OCI-LY7 (cell line): ENCODE data around the gene CHRDL1. TPM values are rescaled to one million over a fixed set of nuclear protein-coding genes. Genes with fewer than 3 reads are reported as not detected.

Experiments used
- BruUV-seq: library from RNA; stranded (reverse); fragments of 400-500 nt; replicated peaks from 2 replicates; lab custom pipeline; 2021; lab: Mats Ljungman, UMichigan
- CTCF ChIA-PET: fragments of 300-600 bp; sonication (Branson Sonifier 250); formaldehyde crosslinking; loops from one replicate; lab custom pipeline; 2022; ENCODE audit warnings: antibody characterized with exemption; ENCODE audit not compliant: unreplicated experiment; lab: Charles Lee
- POLR2A ChIA-PET: fragments of 300-600 bp; sonication (Branson Sonifier 250); formaldehyde crosslinking; loops from one replicate; lab custom pipeline; 2022; ENCODE audit warnings: antibody characterized with exemption; lab: Charles Lee
- DNase-seq: peaks from one replicate; pipeline ENCODE4 v3.0.0-alpha.2; 2015; ENCODE audit warnings: low spot score
- H2AFZ ChIP-seq: fragments of 200-600 bp; sonication (generic), shearing (Covaris generic); 2 replicates; pipeline ENCODE4 v1.6.1; 2014; ENCODE audit warnings: mild to moderate bottlenecking, antibody characterized with exemption, low read length, moderate library complexity
- H3K27ac ChIP-seq: fragments of 200-600 bp; sonication (generic); 2 replicates; pipeline ENCODE4 v1.5.1; 2014; ENCODE audit warnings: mixed run types, low read depth, mild to moderate bottlenecking, moderate library complexity, low read length, inconsistent platforms; ENCODE audit not compliant: poor library complexity, severe bottlenecking
- H3K36me3 ChIP-seq: fragments of 200-600 bp; sonication (generic); 2 replicates; pipeline ENCODE4 v1.6.1; 2014; ENCODE audit warnings: mild to moderate bottlenecking, antibody characterized with exemption, low read length, moderate library complexity, mixed read lengths; ENCODE audit not compliant: insufficient read depth
- H3K4me1 ChIP-seq: fragments of 200-600 bp; sonication (generic); 2 replicates; pipeline ENCODE4 v1.5.1; 2014; ENCODE audit warnings: mild to moderate bottlenecking, low read length; ENCODE audit not compliant: insufficient read depth, poor library complexity, severe bottlenecking
- H3K4me2 ChIP-seq: fragments of 200-600 bp; sonication (generic); 2 replicates; pipeline ENCODE4 v1.6.1; 2014; ENCODE audit warnings: mild to moderate bottlenecking, low read length
- H3K4me3 ChIP-seq: fragments of 200-600 bp; sonication (generic); 2 replicates; pipeline ENCODE4 v1.5.1; 2014; ENCODE audit warnings: mild to moderate bottlenecking, low read depth, low read length; ENCODE audit not compliant: poor library complexity, severe bottlenecking
- H3K79me2 ChIP-seq: fragments of 200-600 bp; sonication (generic); 2 replicates; pipeline ENCODE4 v1.6.1; 2016; ENCODE audit warnings: low read depth, mild to moderate bottlenecking, low read length, moderate library complexity, mixed read lengths; ENCODE audit not compliant: insufficient read depth
- H3K9me2 ChIP-seq: fragments of 200-600 bp; sonication (generic); 2 replicates; pipeline ENCODE4 v1.6.1; 2016; ENCODE audit warnings: mild to moderate bottlenecking, low read length, mixed read lengths; ENCODE audit not compliant: insufficient read depth
- H3K9me3 ChIP-seq: fragments of 200-600 bp; sonication (generic); 2 replicates; pipeline ENCODE4 v1.6.1; 2014; ENCODE audit warnings: mild to moderate bottlenecking, mixed run types, low read length, mixed read lengths
- H4K20me1 ChIP-seq: fragments of 200-600 bp; sonication (generic); 2 replicates; pipeline ENCODE4 v1.6.1; 2014; ENCODE audit warnings: mild to moderate bottlenecking, antibody characterized with exemption, low read length, moderate library complexity, mixed read lengths; ENCODE audit not compliant: insufficient read depth
- CTCF ChIP-seq: fragments of 200-600 bp; sonication (generic); conservative IDR thresholded peaks from 2 replicates; pipeline ENCODE4 v1.5.1; 2014; ENCODE audit warnings: mild to moderate bottlenecking, antibody characterized with exemption, low read length, moderate library complexity, mixed read lengths
- EZH2phosphoT487 ChIP-seq: fragments of 200-600 bp; sonication (generic); IDR thresholded peaks from 2 replicates; pipeline ENCODE4 v1.6.1; 2018; ENCODE audit warnings: low read depth, borderline replicate concordance, mild to moderate bottlenecking, mixed run types, antibody characterized with exemption, low read length, moderate library complexity, mixed read lengths
- intact Hi-C: fragments of 100-400 bp; cut with micrococcal nuclease; formaldehyde crosslinking; loops from one replicate; pipeline ENCODE4 v1.10.0; 2022; ENCODE audit not compliant: unreplicated experiment
- total RNA-seq, 2 experiments: library from RNA; depleted of rRNA in 1 of 2; stranded (reverse); fragments of >200 nt in 1 of 2; shearing (Covaris generic) in 1 of 2; gene quantifications; 2 replicates each; pipeline ENCODE4 v1.2.3, GENCODE V29; 2014 to 2022

CHRDL1 gene
- total RNA-seq, 2 experiments from 2014 or later: not detected

- H3K4me2 ChIP-seq: no peak overlapping the region
- H3K4me3 ChIP-seq: no peak overlapping the region
- H3K27ac ChIP-seq: no peak overlapping the region
- ChIA-PET CTCF (no interaction called here), POLR2A (no interaction called here)
- H3K79me2 ChIP-seq: no peaks in the 10 kb centered on the region
- H3K9me3 ChIP-seq: no peaks in the 10 kb centered on the region
- TF ChIP-seq CTCF (no peak), EZH2phosphoT487 (no peak)
- DNase-seq: no peak
- no peaks in the 10 kb centered on the region for H4K20me1 ChIP-seq
- H3K4me1 ChIP-seq: no peaks in the 10 kb centered on the region
- H3K9me2 ChIP-seq: no peaks in the 10 kb centered on the region
- no TSS peak for BruUV-seq
- H2AFZ ChIP-seq: no peak overlapping the region
- H3K36me3 ChIP-seq: no peaks in the 10 kb centered on the region
- intact Hi-C loops: no loop called here
Observed at GRCh38 chrX:110678591-110678990, 117.0 kb downstream of the CHRDL1 start.

GRCh38 chrX:110675886-110676285, 119.7 kb downstream of the CHRDL1 start:
- H3K4me1 ChIP-seq: no peaks in the 10 kb centered on the region
- CTCF ChIA-PET: interaction anchor here (0.7 kb wide), 1 partner anchor 579 kb away, joined by 3 read pairs; no protein-coding TSS in a partner anchor

More at GRCh38 chrX:110675886-110676285, 119.7 kb downstream of the CHRDL1 start:
- intact Hi-C loops: no loop called here
- Histone ChIP-seq H3K9me3 (no peaks in the 10 kb centered on the region), H3K36me3 (no peaks in the 10 kb centered on the region), H4K20me1 (no peaks in the 10 kb centered on the region), H2AFZ (no peak overlapping the region), H3K27ac (no peak overlapping the region), H3K4me2 (no peak overlapping the region), H3K9me2 (no peaks in the 10 kb centered on the region), H3K79me2 (no peaks in the 10 kb centered on the region), H3K4me3 (no peak overlapping the region)
- no TSS peak for BruUV-seq
- TF ChIP-seq CTCF (no peak), EZH2phosphoT487 (no peak)
- DNase-seq: no peak
- POLR2A ChIA-PET: no interaction called here
